Measurements from ENCODE around the gene DNMT3B. TPM values are rescaled to one million over a fixed set of nuclear protein-coding genes. Genes with fewer than 3 reads are reported as not detected.
A peak's percentile ranks its signal among the peaks of the same experiment; 100 is the strongest.

The DNMT3B gene
- total RNA-seq, 1 experiment from 2014 or later = 682 TPM

DNA sequence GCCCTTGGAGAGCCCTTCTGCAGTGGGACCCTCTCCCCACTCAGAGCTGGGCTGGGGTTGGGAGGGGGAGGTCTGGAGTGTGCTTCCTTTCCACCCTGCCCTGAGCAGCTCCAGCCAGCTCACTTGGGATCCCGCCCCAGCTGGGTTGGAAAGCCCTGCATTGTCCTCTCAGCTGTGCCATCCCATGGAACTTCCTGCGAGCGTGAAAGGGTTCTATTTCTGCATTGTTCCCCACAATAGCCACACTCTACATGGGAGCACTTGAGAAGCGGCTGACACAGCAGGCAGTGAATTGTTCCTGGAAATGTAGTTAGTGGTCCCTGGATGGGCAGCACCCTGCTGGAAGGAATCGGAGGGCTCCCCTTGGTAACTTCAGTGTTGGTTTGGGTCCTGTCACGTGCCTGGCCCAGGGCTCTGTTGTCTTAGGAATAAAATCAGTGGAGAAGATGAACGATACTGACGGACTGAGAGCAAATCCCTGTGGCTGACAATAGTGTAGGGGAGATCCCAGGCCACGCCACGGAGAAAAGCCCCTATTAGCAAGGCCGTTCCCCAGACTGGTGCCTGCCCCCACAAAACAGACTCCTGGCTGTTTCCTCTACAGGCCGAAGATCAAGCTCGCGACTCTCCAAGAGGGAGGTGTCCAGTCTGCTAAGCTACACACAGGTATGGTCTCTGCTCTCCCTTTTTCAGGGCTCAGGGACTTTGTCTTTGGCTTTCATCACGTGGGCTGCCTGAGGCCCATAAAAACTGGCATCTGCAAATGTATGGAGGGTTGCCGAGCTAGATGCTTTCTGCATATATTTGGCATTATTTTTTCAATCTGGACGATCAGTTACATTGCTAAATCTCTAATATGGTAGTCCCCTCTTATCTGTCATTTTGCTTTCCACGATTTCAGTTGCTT, 18.8 kb downstream of the DNMT3B start (continued):
- TF ChIP-seq, protein P1, sequence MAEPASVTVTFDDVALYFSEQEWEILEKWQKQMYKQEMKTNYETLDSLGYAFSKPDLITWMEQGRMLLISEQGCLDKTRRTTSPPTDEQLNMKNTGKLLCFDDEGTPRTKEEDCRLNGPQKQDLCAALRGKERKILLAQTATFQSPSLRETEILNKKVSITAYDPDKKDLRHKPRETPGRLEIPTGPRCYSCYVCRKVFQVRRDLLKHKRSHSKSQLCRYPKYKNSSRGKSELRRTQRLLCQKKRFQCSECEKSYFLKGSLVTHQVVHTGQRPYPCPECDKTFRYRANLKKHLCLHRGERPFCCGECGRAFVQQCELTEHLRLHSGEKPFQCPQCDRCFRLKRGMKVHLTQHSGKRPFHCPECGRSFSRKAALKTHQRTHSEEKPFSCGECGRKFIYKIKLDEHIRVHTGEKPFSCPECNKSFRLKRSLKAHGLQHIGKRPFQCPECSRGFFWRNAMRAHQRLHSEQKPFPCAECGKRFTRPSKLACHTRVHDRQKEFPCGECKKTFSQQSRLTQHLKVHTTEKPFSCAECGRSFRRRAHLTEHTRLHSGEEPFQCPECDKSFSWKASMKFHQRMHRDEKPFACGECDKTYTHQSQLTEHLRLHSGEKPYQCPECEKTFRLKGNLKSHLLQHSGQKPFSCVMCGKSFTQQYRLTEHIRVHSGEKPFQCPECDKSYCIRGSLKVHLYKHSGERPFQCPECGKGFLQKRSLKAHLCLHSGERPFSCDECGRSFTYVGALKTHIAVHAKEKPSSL (CRISPR knock-in tag; conservative IDR thresholded peaks at IDR 0.05) = no peak
- TF ChIP-seq, protein P2, sequence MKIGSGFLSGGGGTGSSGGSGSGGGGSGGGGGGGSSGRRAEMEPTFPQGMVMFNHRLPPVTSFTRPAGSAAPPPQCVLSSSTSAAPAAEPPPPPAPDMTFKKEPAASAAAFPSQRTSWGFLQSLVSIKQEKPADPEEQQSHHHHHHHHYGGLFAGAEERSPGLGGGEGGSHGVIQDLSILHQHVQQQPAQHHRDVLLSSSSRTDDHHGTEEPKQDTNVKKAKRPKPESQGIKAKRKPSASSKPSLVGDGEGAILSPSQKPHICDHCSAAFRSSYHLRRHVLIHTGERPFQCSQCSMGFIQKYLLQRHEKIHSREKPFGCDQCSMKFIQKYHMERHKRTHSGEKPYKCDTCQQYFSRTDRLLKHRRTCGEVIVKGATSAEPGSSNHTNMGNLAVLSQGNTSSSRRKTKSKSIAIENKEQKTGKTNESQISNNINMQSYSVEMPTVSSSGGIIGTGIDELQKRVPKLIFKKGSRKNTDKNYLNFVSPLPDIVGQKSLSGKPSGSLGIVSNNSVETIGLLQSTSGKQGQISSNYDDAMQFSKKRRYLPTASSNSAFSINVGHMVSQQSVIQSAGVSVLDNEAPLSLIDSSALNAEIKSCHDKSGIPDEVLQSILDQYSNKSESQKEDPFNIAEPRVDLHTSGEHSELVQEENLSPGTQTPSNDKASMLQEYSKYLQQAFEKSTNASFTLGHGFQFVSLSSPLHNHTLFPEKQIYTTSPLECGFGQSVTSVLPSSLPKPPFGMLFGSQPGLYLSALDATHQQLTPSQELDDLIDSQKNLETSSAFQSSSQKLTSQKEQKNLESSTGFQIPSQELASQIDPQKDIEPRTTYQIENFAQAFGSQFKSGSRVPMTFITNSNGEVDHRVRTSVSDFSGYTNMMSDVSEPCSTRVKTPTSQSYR (CRISPR knock-in tag; IDR thresholded peaks at IDR 0.05) = peak; percentile 17; the same call in 1 of the 2 replicates
- TF ChIP-seq EMX1 (CRISPR knock-in tag; IDR thresholded peaks at IDR 0.05) = 0 out of 2 replicates have a peak, but pooled peaks have one; percentile 21
- TF ChIP-seq GTF2I (CRISPR knock-in tag; conservative IDR thresholded peaks at IDR 0.05) = no peak
- TF ChIP-seq, protein P3, sequence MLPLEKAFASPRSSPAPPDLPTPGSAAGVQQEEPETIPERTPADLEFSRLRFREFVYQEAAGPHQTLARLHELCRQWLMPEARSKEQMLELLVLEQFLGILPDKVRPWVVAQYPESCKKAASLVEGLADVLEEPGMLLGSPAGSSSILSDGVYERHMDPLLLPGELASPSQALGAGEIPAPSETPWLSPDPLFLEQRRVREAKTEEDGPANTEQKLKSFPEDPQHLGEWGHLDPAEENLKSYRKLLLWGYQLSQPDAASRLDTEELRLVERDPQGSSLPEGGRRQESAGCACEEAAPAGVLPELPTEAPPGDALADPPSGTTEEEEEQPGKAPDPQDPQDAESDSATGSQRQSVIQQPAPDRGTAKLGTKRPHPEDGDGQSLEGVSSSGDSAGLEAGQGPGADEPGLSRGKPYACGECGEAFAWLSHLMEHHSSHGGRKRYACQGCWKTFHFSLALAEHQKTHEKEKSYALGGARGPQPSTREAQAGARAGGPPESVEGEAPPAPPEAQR (CRISPR knock-in tag; IDR thresholded peaks at IDR 0.05) = no peak
- TF ChIP-seq, protein P4, sequence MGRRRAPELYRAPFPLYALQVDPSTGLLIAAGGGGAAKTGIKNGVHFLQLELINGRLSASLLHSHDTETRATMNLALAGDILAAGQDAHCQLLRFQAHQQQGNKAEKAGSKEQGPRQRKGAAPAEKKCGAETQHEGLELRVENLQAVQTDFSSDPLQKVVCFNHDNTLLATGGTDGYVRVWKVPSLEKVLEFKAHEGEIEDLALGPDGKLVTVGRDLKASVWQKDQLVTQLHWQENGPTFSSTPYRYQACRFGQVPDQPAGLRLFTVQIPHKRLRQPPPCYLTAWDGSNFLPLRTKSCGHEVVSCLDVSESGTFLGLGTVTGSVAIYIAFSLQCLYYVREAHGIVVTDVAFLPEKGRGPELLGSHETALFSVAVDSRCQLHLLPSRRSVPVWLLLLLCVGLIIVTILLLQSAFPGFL (CRISPR knock-in tag; IDR thresholded peaks at IDR 0.05; ENCODE audit: borderline replicate concordance) = no peak
- TF ChIP-seq TP53 (CRISPR knock-in tag; IDR thresholded peaks at IDR 0.05) = no peak
- peak; percentile 99 for TF ChIP-seq ZNF423 (CRISPR knock-in tag; IDR thresholded peaks at IDR 0.05)
- TF ChIP-seq, protein P5, sequence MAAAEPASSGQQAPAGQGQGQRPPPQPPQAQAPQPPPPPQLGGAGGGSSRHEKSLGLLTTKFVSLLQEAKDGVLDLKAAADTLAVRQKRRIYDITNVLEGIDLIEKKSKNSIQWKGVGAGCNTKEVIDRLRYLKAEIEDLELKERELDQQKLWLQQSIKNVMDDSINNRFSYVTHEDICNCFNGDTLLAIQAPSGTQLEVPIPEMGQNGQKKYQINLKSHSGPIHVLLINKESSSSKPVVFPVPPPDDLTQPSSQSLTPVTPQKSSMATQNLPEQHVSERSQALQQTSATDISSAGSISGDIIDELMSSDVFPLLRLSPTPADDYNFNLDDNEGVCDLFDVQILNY (CRISPR knock-in tag; IDR thresholded peaks at IDR 0.05) = no peak
- no peak for TF ChIP-seq ZBTB21 (CRISPR knock-in tag; IDR thresholded peaks at IDR 0.05; ENCODE audit: borderline replicate concordance)
- TF ChIP-seq, protein P6, sequence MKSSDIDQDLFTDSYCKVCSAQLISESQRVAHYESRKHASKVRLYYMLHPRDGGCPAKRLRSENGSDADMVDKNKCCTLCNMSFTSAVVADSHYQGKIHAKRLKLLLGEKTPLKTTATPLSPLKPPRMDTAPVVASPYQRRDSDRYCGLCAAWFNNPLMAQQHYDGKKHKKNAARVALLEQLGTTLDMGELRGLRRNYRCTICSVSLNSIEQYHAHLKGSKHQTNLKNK (CRISPR knock-in tag; IDR thresholded peaks at IDR 0.05) = no peak
- TF ChIP-seq, protein P7, sequence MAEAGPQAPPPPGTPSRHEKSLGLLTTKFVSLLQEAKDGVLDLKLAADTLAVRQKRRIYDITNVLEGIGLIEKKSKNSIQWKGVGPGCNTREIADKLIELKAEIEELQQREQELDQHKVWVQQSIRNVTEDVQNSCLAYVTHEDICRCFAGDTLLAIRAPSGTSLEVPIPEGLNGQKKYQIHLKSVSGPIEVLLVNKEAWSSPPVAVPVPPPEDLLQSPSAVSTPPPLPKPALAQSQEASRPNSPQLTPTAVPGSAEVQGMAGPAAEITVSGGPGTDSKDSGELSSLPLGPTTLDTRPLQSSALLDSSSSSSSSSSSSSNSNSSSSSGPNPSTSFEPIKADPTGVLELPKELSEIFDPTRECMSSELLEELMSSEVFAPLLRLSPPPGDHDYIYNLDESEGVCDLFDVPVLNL (CRISPR knock-in tag; IDR thresholded peaks at IDR 0.05; ENCODE audit: borderline replicate concordance, low read depth) = no peak
- no peak for TF ChIP-seq RELA (CRISPR knock-in tag; IDR thresholded peaks at IDR 0.05; ENCODE audit: borderline replicate concordance)
- TF ChIP-seq ATF1 (CRISPR knock-in tag; IDR thresholded peaks at IDR 0.05) = no peak
- peak; percentile 51; the same call in 1 of the 2 replicates for TF ChIP-seq SP1 (CRISPR knock-in tag; conservative IDR thresholded peaks at IDR 0.05)
- TF ChIP-seq, protein P8, sequence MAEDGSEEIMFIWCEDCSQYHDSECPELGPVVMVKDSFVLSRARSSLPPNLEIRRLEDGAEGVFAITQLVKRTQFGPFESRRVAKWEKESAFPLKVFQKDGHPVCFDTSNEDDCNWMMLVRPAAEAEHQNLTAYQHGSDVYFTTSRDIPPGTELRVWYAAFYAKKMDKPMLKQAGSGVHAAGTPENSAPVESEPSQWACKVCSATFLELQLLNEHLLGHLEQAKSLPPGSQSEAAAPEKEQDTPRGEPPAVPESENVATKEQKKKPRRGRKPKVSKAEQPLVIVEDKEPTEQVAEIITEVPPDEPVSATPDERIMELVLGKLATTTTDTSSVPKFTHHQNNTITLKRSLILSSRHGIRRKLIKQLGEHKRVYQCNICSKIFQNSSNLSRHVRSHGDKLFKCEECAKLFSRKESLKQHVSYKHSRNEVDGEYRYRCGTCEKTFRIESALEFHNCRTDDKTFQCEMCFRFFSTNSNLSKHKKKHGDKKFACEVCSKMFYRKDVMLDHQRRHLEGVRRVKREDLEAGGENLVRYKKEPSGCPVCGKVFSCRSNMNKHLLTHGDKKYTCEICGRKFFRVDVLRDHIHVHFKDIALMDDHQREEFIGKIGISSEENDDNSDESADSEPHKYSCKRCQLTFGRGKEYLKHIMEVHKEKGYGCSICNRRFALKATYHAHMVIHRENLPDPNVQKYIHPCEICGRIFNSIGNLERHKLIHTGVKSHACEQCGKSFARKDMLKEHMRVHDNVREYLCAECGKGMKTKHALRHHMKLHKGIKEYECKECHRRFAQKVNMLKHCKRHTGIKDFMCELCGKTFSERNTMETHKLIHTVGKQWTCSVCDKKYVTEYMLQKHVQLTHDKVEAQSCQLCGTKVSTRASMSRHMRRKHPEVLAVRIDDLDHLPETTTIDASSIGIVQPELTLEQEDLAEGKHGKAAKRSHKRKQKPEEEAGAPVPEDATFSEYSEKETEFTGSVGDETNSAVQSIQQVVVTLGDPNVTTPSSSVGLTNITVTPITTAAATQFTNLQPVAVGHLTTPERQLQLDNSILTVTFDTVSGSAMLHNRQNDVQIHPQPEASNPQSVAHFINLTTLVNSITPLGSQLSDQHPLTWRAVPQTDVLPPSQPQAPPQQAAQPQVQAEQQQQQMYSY (CRISPR knock-in tag; IDR thresholded peaks at IDR 0.05) = no peak
- TF ChIP-seq, protein P9, sequence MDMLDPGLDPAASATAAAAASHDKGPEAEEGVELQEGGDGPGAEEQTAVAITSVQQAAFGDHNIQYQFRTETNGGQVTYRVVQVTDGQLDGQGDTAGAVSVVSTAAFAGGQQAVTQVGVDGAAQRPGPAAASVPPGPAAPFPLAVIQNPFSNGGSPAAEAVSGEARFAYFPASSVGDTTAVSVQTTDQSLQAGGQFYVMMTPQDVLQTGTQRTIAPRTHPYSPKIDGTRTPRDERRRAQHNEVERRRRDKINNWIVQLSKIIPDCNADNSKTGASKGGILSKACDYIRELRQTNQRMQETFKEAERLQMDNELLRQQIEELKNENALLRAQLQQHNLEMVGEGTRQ (CRISPR knock-in tag; IDR thresholded peaks at IDR 0.05) = peak; percentile 75
- TF ChIP-seq HMGA2 (CRISPR knock-in tag; IDR thresholded peaks at IDR 0.05) = no peak

All from WTC11 (cell line).